ENCODE results near the gene PLA2G4A.

The PLA2G4A gene

GRCh38 chr1:187032316-187032981, 203.7 kb downstream of the PLA2G4A start:
- no peak for DNase-seq (ENCODE audit: low read depth)

DNA sequence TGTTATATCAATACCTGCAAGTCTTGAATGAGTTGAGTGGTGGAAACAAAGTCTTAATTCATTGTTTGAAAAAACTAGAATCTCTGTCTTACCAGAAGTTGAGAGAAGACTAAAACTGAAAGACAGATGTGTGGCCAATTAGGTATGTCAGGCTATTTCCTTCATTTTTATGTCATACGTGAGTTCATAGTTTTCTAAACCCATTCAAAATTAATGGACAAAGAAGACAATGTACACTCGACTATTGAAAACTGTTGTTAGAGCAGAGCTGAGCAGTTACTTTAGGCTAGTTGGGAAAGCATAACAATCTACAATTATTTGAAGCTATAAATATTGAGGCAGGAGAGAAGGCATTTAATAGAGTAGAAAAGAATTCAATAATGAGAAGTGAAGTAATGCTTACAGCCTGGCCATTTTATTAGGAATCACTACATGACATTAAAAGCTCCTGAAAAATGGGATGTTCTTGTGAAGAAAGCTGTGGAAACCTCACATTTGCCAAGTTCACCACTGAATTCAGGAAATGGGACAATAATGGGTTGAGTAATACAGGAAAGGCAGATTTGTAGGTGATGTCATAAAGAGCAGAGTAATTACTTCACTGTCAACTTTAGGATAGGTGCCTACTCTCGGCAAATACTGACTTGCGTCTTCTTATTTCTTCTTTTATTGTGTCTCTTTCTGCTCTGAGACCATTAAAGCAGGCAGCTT, 204.4 kb downstream of the PLA2G4A start:
- DNase-seq (ENCODE audit: low read depth): no peak

DNA sequence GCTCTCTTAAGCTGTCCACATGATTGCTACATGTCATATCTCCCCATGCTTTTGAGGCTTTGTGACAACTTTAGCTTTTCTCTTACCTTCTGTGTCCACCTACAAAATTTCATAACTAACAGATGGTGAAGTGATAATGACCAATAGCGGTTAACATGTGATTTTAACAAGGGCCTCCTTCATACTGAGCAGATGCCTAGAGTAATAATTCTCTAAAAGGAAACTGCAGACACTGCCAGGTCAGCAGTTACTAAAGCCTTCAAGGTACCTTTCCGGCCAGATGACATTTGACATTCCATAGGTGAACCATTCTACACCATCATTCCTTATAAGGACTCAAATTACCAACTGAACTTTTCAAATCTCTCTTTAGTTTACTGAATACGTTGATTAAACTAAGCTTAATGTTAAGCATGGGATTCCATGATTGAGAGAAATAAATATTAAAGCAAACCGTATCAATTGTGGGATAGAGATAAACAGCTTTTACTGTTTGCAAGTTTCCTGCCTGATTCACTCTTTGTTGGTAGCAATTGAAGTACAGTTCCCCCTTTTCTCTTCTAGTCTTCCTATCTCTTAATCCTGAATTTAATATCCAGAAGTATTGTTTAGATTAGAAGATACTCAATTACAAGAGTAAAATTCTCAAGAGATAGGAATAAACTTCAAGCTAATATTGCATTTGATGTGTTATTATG, 205.1 kb downstream of the PLA2G4A start:
- DNase-seq (ENCODE audit: low read depth): no peak

GRCh38 chr1:187034501-187034900, 205.8 kb downstream of the PLA2G4A start:
- no peak for DNase-seq (ENCODE audit: low read depth)

DNA sequence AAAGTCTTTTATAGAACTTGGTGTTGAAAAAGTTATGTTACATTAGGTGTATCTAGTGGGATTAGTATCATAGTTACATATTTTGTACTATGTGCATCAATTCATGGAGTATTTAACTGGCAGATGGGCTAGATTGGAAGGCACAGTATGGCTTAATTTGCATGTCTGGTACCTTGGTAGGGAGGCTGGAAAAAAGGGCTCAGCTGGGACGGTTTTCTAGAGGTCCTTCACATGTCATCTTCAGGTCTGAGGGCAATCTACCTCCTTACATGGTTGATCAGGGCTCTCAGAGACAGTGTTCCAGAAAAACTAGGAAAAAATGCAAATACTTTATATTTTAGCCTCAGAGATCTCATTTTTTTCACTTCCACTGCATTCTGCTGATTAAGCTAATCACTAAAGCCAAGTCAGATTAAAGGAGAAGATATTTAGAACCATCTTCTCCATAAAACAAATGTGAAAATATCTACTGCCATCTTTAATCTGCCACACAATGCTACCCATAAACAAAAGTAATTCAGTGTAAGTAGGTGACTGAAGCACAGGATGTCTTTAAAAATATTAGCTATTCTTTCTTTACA, 209.3 kb downstream of the PLA2G4A start:
- DNase-seq (ENCODE audit: low read depth): no peak
